Measurements from ENCODE around the gene NRXN3. TPM values are rescaled to one million over a fixed set of nuclear protein-coding genes. Genes with fewer than 3 reads are reported as not detected.
A peak's percentile ranks its signal among the peaks of the same experiment; 100 is the strongest.

NRXN3 gene
- total and polyA plus RNA-seq, 2 of the 4 experiments (the other 2 are of a cell fraction), result 4.8 to 25.1 TPM

DNA sequence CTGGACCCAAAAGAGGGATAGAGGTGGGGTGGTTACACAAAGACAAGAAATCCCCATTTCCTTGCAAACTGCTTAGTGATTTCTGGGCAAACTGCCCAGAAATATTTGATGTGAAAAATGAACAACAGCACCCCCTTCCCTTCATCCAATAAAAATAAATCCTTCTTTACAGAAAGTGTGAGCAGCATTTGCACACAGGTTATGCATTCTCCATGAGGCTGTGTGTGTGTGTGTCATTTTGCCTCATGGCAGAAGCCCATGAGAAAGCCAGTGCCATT, 17.2 kb upstream of the NRXN3 start:
- Histone ChIP-seq H2BK15ac (ENCODE audit: low read depth, low read length) (no peak overlapping the region), H3K4me2 (ENCODE audit: low read depth, low read length) (no peak overlapping the region), H3K27me3 (ENCODE audit: control insufficient read depth, insufficient read depth, low read length) (no peaks in the 10 kb centered on the region), H3K23ac (ENCODE audit: low read depth, low read length) (no peak overlapping the region), H4K5ac (ENCODE audit: low read depth, low read length) (no peak overlapping the region), H3K27ac (ENCODE audit: insufficient read depth, low read length) (no peak overlapping the region), H3K4me3 (ENCODE audit: insufficient read depth, low read depth, low read length) (no peak overlapping the region), H3K9ac (ENCODE audit: low read depth, low read length) (no peak overlapping the region), H4K91ac (ENCODE audit: insufficient read depth, low read depth, low read length) (no peak overlapping the region), H3K56ac (ENCODE audit: extremely low read depth, insufficient read depth, low read length) (no peak overlapping the region), H3K36me3 (ENCODE audit: control insufficient read depth, insufficient read depth, low read length) (no peaks in the 10 kb centered on the region), H2AK5ac (ENCODE audit: low read depth, low read length) (no peak overlapping the region), H3K18ac (ENCODE audit: low read depth, low read length) (no peak overlapping the region), H3K79me1 (ENCODE audit: low read depth in 1 of 2, low read length in 2 of 2) (no peaks in the 10 kb centered on the region), H4K20me1 (ENCODE audit: insufficient read depth, low read length) (no peaks in the 10 kb centered on the region), H2BK20ac (ENCODE audit: low read depth, low read length) (no peak overlapping the region), H4K8ac (ENCODE audit: low read depth in 2 of 2, low read length in 2 of 2) (no peak overlapping the region), H3K9me1 (ENCODE audit: insufficient read depth, low read length) (no peaks in the 10 kb centered on the region), H3K14ac (replicated peaks; ENCODE audit: low read depth, low read length) (no peak overlapping the region), H3K4me1 (ENCODE audit: control insufficient read depth, insufficient read depth, low read length) (no peaks in the 10 kb centered on the region), H2AK9ac (replicated peaks; ENCODE audit: low read depth, low read length, poor library complexity) (no peak overlapping the region), H2AFZ (replicated peaks; ENCODE audit: low read length, poor library complexity) (no peak overlapping the region), H2BK5ac (ENCODE audit: low read depth, low read length, poor library complexity, severe bottlenecking) (no peak overlapping the region), H3K9me3 (ENCODE audit: control insufficient read depth, insufficient read depth, low read length) (peaks cover 27% of the 10 kb centered on the region), H2BK120ac (ENCODE audit: low read depth, low read length) (no peak overlapping the region), H3K4ac (ENCODE audit: low read depth, low read length) (no peak overlapping the region)
- dilution Hi-C loops (cut with HindIII; ENCODE audit: low sequenced_read_pairs, unreplicated experiment) (no loop called here), in situ Hi-C loops (cut with MboI; ENCODE audit: low sequenced_read_pairs) (no loop called here), intact Hi-C loops (cut with micrococcal nuclease) (no loop called here)
- no TSS peak for BruUV-seq (replicated peaks)
- POLR2A ChIA-PET (ENCODE audit: unreplicated experiment), result no interaction called here
- DNase-seq (peak; percentile 0), ATAC-seq (ENCODE audit: low read depth) (no peak)
- TF ChIP-seq, protein P1, sequence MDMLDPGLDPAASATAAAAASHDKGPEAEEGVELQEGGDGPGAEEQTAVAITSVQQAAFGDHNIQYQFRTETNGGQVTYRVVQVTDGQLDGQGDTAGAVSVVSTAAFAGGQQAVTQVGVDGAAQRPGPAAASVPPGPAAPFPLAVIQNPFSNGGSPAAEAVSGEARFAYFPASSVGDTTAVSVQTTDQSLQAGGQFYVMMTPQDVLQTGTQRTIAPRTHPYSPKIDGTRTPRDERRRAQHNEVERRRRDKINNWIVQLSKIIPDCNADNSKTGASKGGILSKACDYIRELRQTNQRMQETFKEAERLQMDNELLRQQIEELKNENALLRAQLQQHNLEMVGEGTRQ (IDR thresholded peaks at IDR 0.05; ENCODE audit: low read depth, low read length), result no peak
- TF ChIP-seq MXI1 (IDR thresholded peaks at IDR 0.05; ENCODE audit: borderline replicate concordance, low read depth, low read length) (no peak), RAD21 (IDR thresholded peaks at IDR 0.05; ENCODE audit: low read length) (no peak), CEBPB (IDR thresholded peaks at IDR 0.05; ENCODE audit: low read depth, low read length) (no peak), POLR2A (IDR thresholded peaks at IDR 0.05; ENCODE audit: low read depth, low read length) (no peak), RFX5 (IDR thresholded peaks at IDR 0.05; ENCODE audit: low read depth, low read length) (no peak), RCOR1 (IDR thresholded peaks at IDR 0.05; ENCODE audit: insufficient replicate concordance, low read length) (no peak)
- CTCF ChIA-PET, result no interaction called here

All from IMR-90 (cell line).